ENCODE results near the gene FSD1.

DNA sequence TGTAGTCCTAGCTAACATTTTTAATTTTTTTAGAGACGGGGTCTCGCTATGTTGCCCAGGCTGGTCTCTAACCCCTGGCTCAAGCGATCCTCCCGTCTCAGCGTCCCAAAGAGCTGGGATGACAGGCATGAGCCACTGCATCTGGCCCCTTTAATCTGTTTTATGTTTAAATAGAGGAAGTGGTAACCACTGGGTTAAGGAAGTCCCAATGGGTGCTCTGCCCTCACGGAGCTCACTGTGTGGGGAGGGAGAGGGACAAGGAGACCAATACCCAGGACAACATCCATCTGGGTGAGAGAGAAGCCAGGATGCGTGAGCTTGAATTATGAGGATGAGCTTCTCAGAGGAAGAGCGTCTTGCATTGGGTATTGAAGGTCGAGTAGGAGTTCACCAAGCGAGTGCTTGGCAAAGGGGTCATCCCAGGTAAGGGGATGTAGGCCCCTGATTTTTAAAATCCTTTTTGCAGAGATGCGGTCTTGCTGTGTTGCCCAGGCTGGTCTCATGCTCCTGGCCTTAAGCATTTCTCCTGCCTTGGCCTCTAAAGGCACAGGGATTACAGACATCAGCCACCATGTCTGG lies 43.7 kb upstream of the FSD1 start:
- TF ChIP-seq, protein P1, sequence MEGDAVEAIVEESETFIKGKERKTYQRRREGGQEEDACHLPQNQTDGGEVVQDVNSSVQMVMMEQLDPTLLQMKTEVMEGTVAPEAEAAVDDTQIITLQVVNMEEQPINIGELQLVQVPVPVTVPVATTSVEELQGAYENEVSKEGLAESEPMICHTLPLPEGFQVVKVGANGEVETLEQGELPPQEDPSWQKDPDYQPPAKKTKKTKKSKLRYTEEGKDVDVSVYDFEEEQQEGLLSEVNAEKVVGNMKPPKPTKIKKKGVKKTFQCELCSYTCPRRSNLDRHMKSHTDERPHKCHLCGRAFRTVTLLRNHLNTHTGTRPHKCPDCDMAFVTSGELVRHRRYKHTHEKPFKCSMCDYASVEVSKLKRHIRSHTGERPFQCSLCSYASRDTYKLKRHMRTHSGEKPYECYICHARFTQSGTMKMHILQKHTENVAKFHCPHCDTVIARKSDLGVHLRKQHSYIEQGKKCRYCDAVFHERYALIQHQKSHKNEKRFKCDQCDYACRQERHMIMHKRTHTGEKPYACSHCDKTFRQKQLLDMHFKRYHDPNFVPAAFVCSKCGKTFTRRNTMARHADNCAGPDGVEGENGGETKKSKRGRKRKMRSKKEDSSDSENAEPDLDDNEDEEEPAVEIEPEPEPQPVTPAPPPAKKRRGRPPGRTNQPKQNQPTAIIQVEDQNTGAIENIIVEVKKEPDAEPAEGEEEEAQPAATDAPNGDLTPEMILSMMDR (conservative IDR thresholded peaks at IDR 0.05) = no peak
- TF ChIP-seq ZFX (IDR thresholded peaks at IDR 0.05) = no peak

All from C4-2B (cell line).